Spinal cord (tissue), 10 donors: ENCODE measurements around the gene ATP6V0E2. TPM values are rescaled to one million over a fixed set of nuclear protein-coding genes. Genes with fewer than 3 reads are reported as not detected.
A peak's percentile ranks its signal among the peaks of the same experiment; 100 is the strongest.

Experiments
- DNase-seq, 6 donors: peaks; one replicate each; pipeline versions ENCODE4 v3.0.0 to v3.0.0-alpha.2; 2013 to 2015; ENCODE audit warnings: low spot score in 6 of 6, low read depth in 4 of 6
- H3K27ac ChIP-seq: one replicate; pipeline ENCODE4 v1.5.1; 2013; ENCODE audit warnings: low read depth, low read length, control low read depth
- H3K27me3 ChIP-seq: one replicate; pipeline ENCODE4 v1.6.1; 2013; ENCODE audit warnings: low read length; ENCODE audit not compliant: control insufficient read depth, insufficient read depth
- H3K36me3 ChIP-seq: one replicate; pipeline ENCODE4 v1.6.1; 2013; ENCODE audit warnings: low read length; ENCODE audit not compliant: control insufficient read depth, insufficient read depth
- H3K4me1 ChIP-seq: one replicate; pipeline ENCODE4 v1.6.1; 2013; ENCODE audit warnings: low read length; ENCODE audit not compliant: control insufficient read depth, insufficient read depth
- H3K4me3 ChIP-seq: one replicate; pipeline ENCODE4 v1.5.1; 2013; ENCODE audit warnings: low read depth, low read length, control low read depth
- H3K9me3 ChIP-seq: one replicate; pipeline ENCODE4 v1.6.1; 2013; ENCODE audit warnings: low read length; ENCODE audit not compliant: control insufficient read depth, insufficient read depth
- WGBS: methylation state at CpG from one replicate; pipeline ENCODE4 v1.1.5; 2013; ENCODE audit warnings: missing lambda C conversion rate; ENCODE audit not compliant: insufficient coverage; 5-methylcytosine and 5-hydroxymethylcytosine counted together
- polyA plus RNA-seq, 2 donors: library from polyadenylated mRNA; unstranded; fragments of 120-200 nt; gene quantifications; one replicate each; pipeline ENCODE4 v1.2.1, GENCODE V29; 2013; ENCODE audit not compliant: insufficient read length in 2 of 2
- total RNA-seq, 2 donors: library from RNA; depleted of rRNA in 1 of 2; stranded (reverse); fragments of 120-200 nt in 1 of 2; fragments of >200 nt in 1 of 2; gene quantifications; one replicate each; pipeline versions ENCODE4 v1.2.3 to v1.2.4, GENCODE V29; 2013 to 2014
- donor health status: healthy.

The ATP6V0E2 gene
- total and polyA plus RNA-seq, 4 donors = 85.9 to 359 (median 252) TPM

DNA sequence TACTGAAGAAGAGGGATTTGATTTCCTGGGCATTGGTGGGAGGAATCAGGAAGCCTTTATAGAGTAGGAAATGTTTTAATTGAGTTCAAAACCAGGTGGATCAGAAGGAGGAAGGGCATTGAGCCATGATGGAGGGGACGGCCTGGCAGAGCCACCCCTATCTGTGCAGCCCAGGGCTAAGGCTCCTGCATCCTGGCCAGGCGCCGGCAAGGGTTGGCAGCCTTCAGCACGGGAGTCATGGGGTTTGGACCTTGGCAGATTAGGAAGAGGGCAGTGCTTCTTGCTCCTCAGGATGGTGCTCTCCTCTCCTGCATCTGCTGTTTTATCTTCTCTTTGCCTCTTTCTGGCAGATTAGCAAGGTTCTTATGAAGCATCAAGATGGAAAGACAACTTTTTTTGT lies 23.1 kb upstream of the ATP6V0E2 start:
- peaks cover 36% of the 10 kb centered on the region for H3K36me3 ChIP-seq

DNA sequence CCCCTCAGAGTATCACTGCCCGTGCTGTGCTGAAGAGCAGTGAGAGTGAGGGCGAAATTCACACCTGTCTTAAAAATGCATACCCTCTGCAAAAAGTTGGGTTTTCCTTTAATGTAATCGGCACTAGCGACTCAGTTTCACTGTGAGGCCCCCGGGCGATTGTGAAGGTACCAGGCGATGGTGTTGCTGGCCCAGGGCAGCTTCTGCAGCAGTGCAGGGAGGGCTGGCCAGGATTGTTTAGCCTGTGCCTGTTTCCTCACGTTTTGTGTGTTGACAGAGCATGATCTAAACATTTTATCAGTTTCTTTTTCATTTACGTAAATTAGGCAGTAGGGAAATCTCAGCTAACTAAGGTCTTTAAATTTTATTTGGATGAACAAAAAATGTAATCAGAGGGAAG lies 22.3 kb upstream of the ATP6V0E2 start:
- peak in 1 of 6 donors; percentile 29 for DNase-seq
- peaks cover 24% of the 10 kb centered on the region for H3K4me1 ChIP-seq
- peaks cover 33% of the 10 kb centered on the region for H3K36me3 ChIP-seq
- H3K4me3 ChIP-seq = no peak overlapping the region
- WGBS = 93% methylated on average over 7 of the region's 9 CpGs
- no peak overlapping the region for H3K27ac ChIP-seq
- H3K27me3 ChIP-seq = no peaks in the 10 kb centered on the region
- H3K9me3 ChIP-seq = no peaks in the 10 kb centered on the region

More for the DNA sequence above, 23.1 kb upstream of the ATP6V0E2 start:
- no peaks in the 10 kb centered on the region for H3K9me3 ChIP-seq
- DNase-seq = no peak
- WGBS = 49% methylated on average over 4 of the region's 4 CpGs
- no peak overlapping the region for H3K27ac ChIP-seq
- H3K4me3 ChIP-seq = no peak overlapping the region
- H3K27me3 ChIP-seq = no peaks in the 10 kb centered on the region
- peaks cover 20% of the 10 kb centered on the region for H3K4me1 ChIP-seq

DNA sequence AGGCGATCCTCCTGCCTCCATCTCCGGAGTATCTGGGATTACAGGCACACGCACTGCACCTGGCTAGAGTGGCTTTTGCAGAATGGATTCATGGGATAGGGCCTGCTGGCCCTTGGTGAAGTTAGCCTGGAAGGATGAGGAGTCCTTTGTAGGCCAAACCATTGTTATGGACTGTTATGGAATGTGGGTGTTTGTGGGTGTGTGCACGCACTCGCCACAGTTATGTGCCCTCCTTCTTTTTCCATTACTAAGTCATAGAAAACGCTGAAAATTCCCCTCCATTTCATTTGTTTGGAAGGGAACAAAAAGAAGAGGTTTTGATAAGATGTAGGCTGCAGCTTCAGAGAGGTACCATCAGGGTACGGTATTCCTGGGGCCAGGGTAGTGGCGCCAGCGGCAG lies 20.6 kb upstream of the ATP6V0E2 start:
- no peak overlapping the region for H3K27ac ChIP-seq
- peaks cover 24% of the 10 kb centered on the region for H3K4me1 ChIP-seq
- no peak for DNase-seq
- H3K9me3 ChIP-seq = no peaks in the 10 kb centered on the region
- no peaks in the 10 kb centered on the region for H3K27me3 ChIP-seq
- 100% methylated on average over 6 of the region's 9 CpGs for WGBS
- no peak overlapping the region for H3K4me3 ChIP-seq
- peaks cover 29% of the 10 kb centered on the region for H3K36me3 ChIP-seq

DNA sequence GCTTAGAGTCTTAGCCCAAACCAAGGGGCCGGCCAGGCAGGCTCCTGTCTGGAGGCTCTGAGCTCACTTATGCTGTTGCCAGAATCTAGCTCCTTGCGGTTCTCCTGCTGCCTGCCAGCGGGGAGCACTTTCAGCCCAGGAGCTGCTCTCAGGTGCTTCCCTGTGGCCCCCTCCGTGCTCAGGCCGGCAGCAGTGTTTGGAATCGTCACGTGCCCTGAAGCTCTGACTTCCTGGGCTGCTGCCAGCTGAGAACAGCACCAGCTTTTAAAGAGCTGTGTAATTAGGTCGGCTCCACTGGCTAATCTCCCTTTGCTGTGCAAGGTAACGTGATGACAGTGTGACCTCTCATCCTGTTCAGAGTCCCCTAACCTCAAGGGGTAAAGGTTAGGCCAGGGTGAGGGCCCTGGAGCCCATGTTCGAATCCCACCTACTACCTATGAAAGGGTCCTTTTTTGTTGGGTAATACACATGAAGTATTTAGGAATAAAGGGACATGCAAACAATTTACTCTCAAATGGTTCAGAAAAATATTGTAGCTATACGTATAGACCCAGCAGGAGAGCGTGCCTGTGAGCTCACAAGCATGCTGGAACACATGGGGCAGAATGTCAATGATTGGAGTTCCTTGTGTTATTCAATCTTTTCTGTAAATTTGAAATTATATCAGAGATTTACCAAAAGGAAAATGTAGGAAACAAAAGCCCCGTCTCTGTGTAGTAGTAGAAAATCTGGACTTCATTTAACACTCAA lies 19.0 kb upstream of the ATP6V0E2 start:
- H3K36me3 ChIP-seq = peaks cover 38% of the 10 kb centered on the region
- peak in 4 of 6 donors; percentile 36 to 83 (median 62) for DNase-seq
- no peaks in the 10 kb centered on the region for H3K27me3 ChIP-seq
- H3K27ac ChIP-seq = peak overlapping the region; percentile 79
- peaks cover 24% of the 10 kb centered on the region for H3K4me1 ChIP-seq
- no peak overlapping the region for H3K4me3 ChIP-seq
- no peaks in the 10 kb centered on the region for H3K9me3 ChIP-seq
- WGBS = 17% methylated on average over 7 of the region's 13 CpGs

DNA sequence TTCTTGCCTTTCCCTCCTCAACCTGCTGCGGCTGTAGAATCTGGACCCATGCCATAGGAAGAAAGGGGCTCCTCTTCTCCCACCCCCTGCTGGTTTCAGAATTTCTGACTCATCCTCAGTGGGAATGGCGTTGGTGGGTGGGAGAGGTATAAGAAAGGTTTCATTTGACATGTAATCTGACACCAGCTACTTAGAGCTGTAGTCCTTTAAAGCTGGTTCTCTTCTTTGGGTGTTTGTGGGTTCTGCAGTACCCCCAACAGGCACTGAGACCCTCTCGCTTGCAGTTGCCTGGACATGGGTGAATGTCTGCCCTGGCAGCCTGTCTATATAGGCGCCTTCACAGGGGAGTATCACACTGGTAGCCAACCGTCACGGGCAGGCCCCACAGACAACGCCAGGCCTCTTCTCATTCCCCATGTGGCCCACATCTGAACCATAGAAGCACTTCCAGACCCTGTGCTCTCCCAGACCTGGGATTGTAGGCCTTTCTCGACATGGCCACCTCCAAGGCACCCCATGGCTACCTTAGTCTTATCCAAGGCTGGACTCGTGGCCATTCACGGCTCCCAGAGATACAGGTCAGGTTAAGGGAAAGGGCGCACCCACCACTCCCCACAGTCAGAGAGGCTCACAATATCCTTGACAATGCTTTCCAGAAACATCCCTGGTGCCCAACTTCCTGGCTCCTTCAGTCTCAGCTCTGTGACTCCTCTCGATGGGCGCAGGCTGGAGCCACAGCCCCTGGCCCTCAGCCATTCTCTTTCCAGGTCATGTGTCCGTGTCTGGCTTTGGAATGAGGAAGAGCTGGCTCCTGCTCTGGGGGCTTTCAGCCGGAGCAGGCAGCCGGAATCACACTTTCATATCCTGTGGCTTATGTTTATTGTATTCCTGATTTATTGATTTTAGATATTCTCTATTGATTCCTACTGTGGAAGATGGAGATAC lies 18.1 kb upstream of the ATP6V0E2 start:
- WGBS = 61% methylated on average over 12 of the region's 16 CpGs
- peaks cover 40% of the 10 kb centered on the region for H3K36me3 ChIP-seq
- peak overlapping the region; percentile 79 for H3K27ac ChIP-seq
- H3K27me3 ChIP-seq = no peaks in the 10 kb centered on the region
- H3K4me3 ChIP-seq = no peak overlapping the region
- H3K4me1 ChIP-seq = peaks cover 18% of the 10 kb centered on the region
- peak in 2 of 6 donors; percentile 7 to 73 for DNase-seq
- H3K9me3 ChIP-seq = no peaks in the 10 kb centered on the region

DNA sequence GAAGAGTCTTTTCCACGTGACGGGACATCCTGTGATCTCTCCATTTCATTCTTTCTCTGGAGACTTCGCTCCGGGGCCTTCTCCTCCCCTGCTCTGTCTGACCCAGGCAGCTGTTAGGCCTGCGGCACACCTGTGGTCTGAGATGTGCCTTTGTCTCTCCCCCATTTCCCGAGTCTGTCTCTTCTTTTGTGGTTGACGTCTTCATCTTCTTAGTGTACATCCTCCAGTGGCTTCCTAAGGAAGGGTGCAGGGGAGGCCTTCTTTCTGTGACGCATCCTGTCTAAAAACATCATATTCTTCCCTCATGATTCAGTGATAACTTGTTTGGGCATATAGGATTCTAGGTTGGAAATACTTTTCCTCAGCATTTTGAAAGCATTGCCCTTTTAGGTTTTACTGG lies 17.2 kb upstream of the ATP6V0E2 start:
- Histone ChIP-seq H3K27ac (no peak overlapping the region), H3K4me1 (peaks cover 18% of the 10 kb centered on the region), H3K36me3 (peaks cover 42% of the 10 kb centered on the region), H3K9me3 (no peaks in the 10 kb centered on the region), H3K4me3 (no peak overlapping the region), H3K27me3 (no peaks in the 10 kb centered on the region)
- DNase-seq = no peak
- 96% methylated on average over 3 of the region's 8 CpGs for WGBS

DNA sequence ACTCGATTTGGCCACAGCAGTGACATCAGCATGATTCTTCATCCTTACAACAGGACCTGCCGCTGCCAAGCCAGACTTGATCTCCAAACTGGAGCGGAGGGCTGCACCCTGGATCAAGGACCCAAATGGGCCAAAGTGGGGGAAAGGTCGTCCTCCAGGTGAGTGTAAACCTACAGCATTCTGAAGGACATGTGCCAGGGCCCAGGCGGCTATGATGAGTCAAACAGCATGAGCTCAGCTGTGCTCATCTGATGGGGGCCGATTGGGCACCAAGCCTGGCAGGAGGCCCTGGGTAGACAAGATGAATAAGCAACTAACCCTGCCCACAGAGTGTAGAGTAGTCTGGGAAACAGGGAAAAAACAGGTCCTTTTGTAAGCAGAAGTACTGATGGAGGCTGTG lies 14.4 kb upstream of the ATP6V0E2 start:
- H3K27me3 ChIP-seq = no peaks in the 10 kb centered on the region
- H3K27ac ChIP-seq = no peak overlapping the region
- H3K4me1 ChIP-seq = peaks cover 17% of the 10 kb centered on the region
- H3K4me3 ChIP-seq = no peak overlapping the region
- no peak for DNase-seq
- 82% methylated on average over 5 of the region's 6 CpGs for WGBS
- H3K36me3 ChIP-seq = peaks cover 63% of the 10 kb centered on the region
- no peaks in the 10 kb centered on the region for H3K9me3 ChIP-seq

DNA sequence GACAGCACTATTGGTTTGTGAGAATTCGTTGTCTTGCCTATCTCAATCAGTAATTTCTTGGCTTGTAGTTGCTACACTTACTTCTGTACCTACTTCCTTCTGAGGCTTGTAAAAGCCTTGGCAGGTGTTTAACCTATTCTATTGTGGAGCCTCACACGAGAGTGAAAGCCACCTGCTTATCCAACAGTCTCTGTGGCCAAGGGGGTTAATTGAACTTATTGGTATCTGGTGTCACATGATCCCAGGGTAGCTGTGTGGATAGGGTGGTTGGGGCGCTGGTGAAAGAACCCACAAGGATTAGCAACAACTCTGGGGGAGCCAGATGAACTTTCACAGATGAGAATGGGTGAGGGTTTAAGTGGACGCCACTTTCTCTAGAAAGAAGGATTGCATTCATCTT lies 13.9 kb upstream of the ATP6V0E2 start:
- Histone ChIP-seq H3K4me1 (peaks cover 12% of the 10 kb centered on the region), H3K36me3 (peaks cover 66% of the 10 kb centered on the region), H3K9me3 (no peaks in the 10 kb centered on the region), H3K27me3 (no peaks in the 10 kb centered on the region), H3K27ac (no peak overlapping the region), H3K4me3 (no peak overlapping the region)
- WGBS = 86% methylated on average over 4 of the region's 4 CpGs
- DNase-seq = no peak

DNA sequence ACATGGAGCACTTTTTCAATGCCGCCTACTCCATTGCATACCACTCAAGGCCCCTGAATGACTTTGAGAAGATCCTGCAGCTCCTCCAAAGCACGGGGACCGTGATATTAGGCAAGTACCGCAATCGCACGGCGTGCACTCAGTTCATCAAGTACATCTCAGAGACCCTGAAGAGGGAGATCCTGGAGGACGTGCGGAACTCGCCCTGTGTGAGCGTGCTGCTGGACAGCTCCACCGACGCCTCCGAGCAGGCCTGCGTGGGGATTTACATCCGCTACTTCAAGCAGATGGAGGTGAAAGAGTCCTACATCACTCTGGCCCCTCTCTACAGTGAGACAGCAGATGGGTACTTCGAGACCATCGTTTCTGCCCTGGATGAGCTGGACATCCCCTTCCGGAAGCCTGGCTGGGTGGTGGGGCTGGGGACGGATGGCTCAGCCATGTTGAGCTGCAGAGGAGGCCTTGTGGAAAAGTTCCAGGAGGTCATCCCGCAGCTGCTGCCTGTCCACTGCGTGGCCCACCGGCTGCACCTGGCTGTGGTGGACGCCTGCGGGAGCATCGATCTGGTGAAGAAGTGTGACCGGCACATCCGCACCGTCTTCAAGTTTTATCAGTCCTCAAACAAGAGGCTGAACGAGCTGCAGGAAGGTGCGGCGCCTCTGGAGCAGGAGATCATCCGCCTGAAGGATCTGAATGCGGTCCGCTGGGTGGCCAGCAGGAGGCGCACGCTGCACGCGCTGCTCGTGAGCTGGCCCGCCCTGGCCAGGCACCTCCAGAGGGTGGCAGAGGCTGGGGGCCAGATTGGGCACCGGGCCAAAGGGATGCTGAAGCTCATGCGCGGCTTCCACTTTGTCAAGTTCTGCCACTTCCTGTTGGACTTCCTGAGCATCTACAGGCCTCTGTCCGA lies 12.7 kb upstream of the ATP6V0E2 start:
- 70% methylated on average over 45 of the region's 45 CpGs for WGBS

More for the DNA sequence above, 12.7 kb upstream of the ATP6V0E2 start:
- H3K27ac ChIP-seq = no peak overlapping the region
- peaks cover under 1% of the 10 kb centered on the region for H3K4me1 ChIP-seq
- no peak overlapping the region for H3K4me3 ChIP-seq
- no peaks in the 10 kb centered on the region for H3K27me3 ChIP-seq
- H3K9me3 ChIP-seq = no peaks in the 10 kb centered on the region
- peaks cover 73% of the 10 kb centered on the region for H3K36me3 ChIP-seq
- no peak for DNase-seq
